ENCODE measurements around the gene STT3B.
"Not testable (repeated sequence)": the region's sequence is repeated elsewhere in the genome, so short reads cannot be mapped to it uniquely, and the experiment has no call there.

STT3B gene

DNA sequence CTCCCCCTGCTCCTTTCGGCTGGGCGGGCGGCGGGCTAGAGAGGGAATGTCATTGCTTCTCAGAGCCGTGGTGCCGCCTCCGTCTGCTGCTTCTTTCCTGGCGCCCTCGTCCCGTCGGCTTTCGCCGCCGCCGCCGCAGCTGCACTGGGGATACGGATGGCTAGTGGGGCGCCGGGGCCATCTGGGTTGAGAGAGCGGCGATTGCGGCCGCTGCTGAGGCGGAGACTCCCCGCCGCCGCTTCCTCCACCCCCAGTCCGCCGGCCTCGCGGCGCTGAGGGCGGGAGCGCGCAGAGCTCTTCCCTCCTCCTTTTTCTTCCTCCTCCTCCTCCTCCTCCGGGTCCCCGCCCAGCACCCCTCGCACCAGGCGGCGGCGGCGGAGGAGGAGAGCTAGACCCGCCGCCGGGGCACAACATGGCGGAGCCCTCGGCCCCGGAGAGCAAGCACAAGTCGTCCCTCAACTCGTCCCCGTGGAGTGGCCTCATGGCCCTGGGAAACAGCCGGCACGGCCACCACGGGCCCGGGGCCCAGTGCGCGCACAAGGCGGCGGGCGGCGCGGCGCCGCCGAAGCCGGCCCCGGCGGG is at the start of gene STT3B:
TSS of gene STT3B (plus strand) at position 339 of the 582 bp plus-strand sequence. CDS start at position 413, 74 bp downstream.
- in situ Hi-C loops (cut with MboI; ENCODE audit: low sequenced_read_pairs): no loop called here

DNA sequence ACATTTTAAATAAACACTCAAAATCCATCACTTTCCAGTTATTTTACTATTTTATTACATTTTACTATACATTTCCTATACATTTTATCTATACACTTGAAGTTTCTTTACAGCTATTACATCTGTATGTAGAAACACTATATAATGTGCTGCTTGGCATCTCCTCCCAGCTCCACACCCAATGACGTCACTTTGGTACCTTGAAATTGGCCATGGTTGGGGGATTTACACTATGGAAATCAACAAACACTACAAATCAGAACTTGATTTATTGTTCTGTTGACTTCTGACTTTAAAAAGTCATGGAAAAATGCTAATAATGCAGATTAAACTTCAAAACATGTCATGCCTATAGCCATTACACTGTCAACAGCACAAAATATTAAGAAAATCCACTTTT is 48.9 kb upstream of the STT3B start:
- in situ Hi-C loops (cut with MboI; ENCODE audit: low sequenced_read_pairs): no loop called here

DNA sequence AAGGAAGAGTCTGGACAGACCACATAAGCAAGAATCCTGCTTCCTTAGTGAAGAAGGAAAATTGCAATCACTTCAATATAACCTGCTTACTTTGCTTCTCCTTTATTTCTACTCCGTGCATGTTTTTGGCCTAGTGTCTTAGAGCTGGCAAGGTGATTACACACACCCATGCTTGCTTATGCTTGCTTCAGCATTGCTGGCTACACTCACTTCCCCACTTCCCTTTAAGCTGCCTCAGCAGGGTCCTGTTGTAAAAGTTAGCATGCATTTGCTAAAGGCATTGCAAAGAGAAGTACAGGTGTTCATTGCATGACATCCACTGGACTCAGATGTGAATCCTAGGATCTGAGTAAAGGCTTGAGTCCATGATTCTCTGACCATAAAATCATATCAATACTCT is 47.5 kb upstream of the STT3B start:
- in situ Hi-C loops (cut with MboI; ENCODE audit: low sequenced_read_pairs): no loop called here

- in situ Hi-C loops (cut with MboI; ENCODE audit: low sequenced_read_pairs): no loop called here
Measured at GRCh38 chr3:31486865-31487533, 45.7 kb upstream of the STT3B start.

DNA sequence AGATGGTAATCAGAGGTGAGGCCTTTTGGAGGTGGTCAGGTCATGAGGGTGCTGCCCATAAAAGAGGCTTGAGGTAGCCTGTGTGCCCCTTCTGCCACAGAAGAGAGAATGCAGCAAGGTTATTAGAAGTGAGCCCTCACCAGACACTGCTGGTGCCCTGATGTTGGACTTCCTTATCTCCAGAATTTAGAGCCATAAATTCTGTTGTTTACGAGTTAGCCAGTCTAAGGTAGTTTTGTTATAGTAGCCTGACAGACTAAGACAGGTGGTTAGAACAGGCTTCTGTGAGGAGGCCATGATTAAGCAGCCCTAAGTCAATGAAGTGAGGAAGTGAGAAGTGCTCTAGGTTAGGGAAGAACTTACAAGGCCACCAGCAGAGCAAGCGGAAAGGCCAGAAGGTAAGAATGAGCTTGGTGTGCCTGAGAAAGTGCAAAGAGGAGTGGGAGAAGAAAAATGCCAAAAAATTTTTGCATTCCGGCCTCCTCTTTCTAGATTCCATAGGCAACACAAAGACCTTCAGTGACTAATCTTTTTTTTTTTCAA is 44.2 kb upstream of the STT3B start:
- in situ Hi-C loops (cut with MboI; ENCODE audit: low sequenced_read_pairs): no loop called here

- in situ Hi-C loops (cut with MboI; ENCODE audit: low sequenced_read_pairs): no loop called here
Measured at GRCh38 chr3:31490502-31490901, 42.2 kb upstream of the STT3B start.

DNA sequence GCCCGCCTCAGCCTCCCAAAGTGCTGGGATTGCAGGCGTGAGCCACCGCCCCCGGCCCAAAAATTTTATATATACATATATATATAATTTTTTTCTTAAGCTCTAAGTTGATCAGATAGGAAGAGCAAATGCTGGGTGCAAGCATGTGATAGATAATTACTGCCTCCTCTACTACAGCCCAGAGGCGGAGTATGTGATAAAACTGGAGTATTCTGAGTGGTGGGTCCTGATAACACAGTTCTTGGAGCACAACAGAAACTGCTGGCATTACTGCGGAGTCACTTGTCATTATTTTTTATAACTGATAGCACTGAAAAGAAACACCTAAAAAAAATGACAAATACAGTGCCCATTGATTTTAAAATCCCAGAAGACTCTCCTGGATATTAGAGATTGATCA is 41.1 kb upstream of the STT3B start:
- in situ Hi-C loops (cut with MboI; ENCODE audit: low sequenced_read_pairs): no loop called here

GRCh38 chr3:31493149-31493548 is 39.6 kb upstream of the STT3B start:
- in situ Hi-C loops (cut with MboI; ENCODE audit: low sequenced_read_pairs): no loop called here

GRCh38 chr3:31495971-31496665 is 36.6 kb upstream of the STT3B start:
- in situ Hi-C loops (cut with MboI; ENCODE audit: low sequenced_read_pairs): no loop called here

DNA sequence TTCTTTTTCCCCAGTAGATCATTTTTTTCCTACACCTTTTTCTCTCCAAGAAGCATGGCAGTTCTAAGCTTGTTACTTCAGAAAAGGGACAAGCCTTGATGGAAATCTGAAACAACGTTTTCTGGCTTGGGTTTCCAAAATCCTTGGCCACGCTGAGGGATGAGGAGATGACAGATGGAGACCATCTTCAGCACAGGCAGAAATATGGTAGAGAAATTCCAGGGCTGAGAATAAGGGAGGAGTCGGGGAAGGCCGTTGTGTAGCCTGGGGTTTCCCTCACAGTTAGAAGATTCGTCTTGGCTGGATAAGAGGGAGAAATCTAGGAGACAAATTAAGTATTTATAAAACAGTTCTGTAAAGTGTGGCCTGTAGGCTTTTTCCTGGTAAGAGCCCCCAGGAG is 33.9 kb upstream of the STT3B start:
- in situ Hi-C loops (cut with MboI; ENCODE audit: low sequenced_read_pairs): no loop called here

GRCh38 chr3:31499281-31499680 is 33.4 kb upstream of the STT3B start:
- in situ Hi-C loops (cut with MboI; ENCODE audit: low sequenced_read_pairs): no loop called here

GRCh38 chr3:31502803-31503221 is 29.9 kb upstream of the STT3B start:
- in situ Hi-C loops (cut with MboI; ENCODE audit: low sequenced_read_pairs): no loop called here

GRCh38 chr3:31503456-31503855 is 29.3 kb upstream of the STT3B start:
- in situ Hi-C loops (cut with MboI; ENCODE audit: low sequenced_read_pairs): no loop called here

DNA sequence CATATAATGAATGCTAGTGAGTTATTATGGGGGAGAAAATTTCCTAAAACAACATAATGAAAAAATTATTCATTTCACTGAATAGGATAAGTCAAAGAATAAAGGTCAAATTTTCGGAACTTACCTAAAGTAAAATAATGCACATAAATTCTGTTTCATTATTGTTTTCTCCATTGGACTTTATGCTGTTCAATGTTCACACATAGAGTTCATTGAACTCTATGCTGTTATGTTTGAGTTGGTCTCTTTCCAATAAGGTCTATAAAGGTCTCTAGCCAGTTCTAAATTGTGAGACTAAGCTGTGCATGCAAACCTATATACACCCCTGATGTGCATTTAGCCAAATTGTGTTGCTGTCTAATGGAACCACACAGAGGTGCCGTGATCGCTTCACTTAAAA is 28.5 kb upstream of the STT3B start:
- in situ Hi-C loops (cut with MboI; ENCODE audit: low sequenced_read_pairs): no loop called here

DNA sequence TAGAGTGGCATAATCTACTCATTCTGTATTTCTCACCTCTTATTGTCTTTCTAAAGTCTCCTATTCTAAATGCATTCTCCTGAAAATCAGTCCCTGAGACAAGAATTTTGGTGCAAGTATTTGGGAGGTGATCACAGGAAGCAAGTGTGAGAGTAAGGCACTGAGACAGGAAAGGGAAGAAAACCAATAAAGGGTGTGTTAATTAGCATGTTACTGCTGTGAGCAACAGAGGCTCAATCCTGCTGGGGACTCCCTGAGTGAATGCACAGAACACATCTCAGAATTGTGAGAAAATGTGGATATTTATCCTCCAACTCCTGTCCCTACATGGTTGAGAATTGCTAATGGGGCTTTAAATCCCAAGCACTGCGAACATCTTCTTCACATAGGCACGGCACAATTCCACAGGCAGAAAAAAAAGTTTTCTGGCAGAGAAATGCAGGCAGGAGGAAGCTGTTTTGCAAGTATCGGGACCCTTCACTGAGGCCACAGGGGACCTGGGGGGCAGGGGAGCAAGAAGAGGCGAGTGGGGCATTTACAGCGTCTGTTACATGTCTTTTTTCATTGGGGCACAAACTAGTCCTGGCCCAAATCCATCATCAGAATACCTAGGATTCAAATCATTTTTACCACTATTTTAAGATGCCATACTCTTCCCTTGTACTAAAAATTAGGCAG is 27.2 kb upstream of the STT3B start:
- in situ Hi-C loops (cut with MboI; ENCODE audit: low sequenced_read_pairs): no loop called here

DNA sequence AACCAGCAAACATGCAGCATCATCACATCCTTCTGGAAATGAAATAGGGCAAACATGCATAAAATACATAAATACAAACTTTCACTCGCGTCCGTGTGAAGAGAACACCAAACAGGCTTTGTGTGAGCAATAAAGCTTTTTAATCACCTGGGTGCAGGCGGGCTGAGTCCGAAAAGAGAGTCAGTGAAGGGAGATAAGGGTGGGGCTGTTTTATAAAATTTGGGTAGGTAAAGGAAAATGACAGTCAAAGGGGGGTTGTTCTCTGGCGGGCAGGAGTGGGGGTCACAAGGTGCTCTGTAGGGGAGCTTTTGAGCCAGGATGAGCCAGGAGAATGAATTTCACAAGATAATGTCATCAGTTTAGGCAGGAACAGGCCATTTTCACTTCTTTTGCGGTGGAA is 26.2 kb upstream of the STT3B start:
- in situ Hi-C loops (cut with MboI; ENCODE audit: low sequenced_read_pairs): not testable (repeated sequence)

GRCh38 chr3:31508452-31509146 is 24.1 kb upstream of the STT3B start:
- in situ Hi-C loops (cut with MboI; ENCODE audit: low sequenced_read_pairs): no loop called here

GRCh38 chr3:31509147-31509728 is 23.5 kb upstream of the STT3B start:
- in situ Hi-C loops (cut with MboI; ENCODE audit: low sequenced_read_pairs): no loop called here

DNA sequence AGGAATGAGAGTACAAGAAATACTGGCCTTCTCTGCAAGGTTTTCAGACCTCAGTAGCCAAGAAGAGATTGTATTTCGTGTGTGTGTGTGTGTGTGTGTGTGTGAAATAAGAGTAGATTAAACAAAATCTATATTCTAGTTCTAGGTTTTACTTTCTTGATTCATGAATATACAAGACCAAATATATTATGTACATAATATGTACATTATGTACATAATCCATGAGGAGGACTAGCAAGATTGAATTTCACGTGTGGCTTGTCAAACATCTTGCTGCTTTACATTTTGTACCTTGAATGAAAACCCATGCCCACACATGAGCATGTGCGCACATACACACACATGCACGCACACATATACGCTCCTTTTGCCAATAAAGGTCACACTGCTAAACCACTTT is 18.2 kb upstream of the STT3B start:
- in situ Hi-C loops (cut with MboI; ENCODE audit: low sequenced_read_pairs): no loop called here

DNA sequence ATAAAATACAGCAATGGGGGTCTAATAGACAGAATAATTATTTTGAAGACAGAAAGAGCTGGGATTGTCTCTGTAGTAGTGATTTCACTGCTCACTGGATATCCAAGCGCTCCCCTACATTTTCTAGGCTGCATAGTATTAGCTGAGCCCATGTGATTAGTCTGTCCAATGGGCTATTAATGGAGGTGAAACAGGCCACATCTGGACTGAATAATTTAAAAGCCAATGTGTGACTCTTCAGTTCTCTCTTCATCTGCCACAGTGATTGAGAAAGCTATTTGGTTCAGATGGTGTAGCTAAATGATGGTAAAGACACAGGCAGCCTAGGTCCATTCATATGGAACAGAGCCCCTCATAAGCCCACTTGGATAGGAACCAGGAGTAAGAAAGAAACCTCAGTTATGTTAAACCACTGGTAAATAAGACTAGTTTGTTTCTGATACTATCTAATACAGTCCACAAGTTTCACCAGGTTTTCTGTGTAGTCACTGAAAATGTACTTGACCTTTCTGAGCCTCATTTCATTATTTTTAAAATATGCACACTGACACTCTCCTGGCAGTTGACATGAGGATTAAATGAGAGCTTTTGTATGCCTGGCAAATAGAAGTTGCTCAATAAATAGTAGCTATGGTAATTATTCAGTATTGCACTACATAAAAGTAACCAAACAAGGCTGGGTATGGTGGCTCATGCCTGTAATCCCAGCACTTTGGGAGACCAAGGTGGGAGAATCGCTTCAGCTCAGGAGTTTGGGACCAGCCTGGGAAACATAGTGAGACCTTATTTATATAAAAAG is 17.0 kb upstream of the STT3B start:
- in situ Hi-C loops (cut with MboI; ENCODE audit: low sequenced_read_pairs): no loop called here
